Jurkat, Clone E6-1 (cell line): Measurements from ENCODE around the gene ZNF775.
"Not testable (repeated sequence)": the region's sequence is repeated elsewhere in the genome, so short reads cannot be mapped to it uniquely, and the experiment has no call there.

Experiments
- DNase-seq: peaks from one replicate; pipeline ENCODE4 v3.0.0-alpha.2; 2011; ENCODE audit warnings: low read depth, low spot score
- H3K4me3 ChIP-seq: 2 replicates; pipeline ENCODE4 v1.5.1; 2011; ENCODE audit warnings: mild to moderate bottlenecking, low read length, control low read depth, moderate library complexity

The ZNF775 gene

GRCh38 chr7:150378115-150378852, 846 bp upstream of the ZNF775 start:
- DNase-seq = peak; percentile 73
- peak overlapping the region; percentile 80 for H3K4me3 ChIP-seq

DNA sequence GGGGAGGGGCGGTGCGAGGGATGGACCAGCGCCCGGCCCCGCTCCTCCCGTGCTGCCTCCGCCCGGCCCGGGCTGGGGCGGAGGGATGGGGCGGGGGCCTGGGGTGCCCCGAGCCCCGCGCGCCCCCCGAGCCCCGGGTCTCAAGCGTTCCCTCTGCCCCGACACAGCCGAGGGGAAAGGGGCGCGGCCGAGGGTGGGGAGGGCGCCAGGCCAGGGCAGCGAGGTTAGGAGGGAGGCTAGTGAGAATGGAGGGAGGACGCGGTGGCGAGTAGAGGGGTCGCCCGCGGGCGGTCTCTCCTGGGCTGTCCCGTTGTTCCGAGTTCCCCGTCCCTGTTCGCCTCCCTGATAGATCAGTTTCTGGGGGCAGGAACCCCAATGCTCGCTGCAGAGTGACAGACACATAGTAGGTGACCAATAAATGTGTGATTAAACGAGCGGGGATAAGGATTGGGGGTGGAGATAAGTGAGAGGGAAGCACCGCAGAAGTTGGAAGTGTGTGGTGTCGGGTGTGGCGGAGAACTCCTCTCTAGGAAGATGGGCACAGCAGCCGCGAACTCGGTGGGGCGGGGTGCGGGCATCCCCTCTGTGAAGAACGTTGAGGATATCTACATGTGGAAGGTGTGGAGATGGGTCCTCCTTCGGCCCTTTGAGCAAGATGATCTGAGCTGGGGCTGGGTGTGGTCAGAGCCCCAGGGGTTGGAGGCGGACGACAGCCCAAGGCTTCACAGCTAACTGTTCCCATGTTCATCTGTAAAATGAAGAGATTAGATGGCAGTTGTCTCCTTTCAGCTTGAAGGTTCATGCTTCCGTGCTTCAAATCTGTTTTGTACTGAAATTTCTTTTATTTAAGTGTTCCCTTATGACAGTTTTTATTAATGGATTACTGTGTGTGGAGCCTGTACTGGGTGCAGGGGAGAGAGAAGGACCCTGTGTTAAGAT, 580 bp downstream of the ZNF775 start:
- no peak for DNase-seq

GRCh38 chr7:150380463-150380862, 1.3 kb downstream of the ZNF775 start:
- DNase-seq = no peak
- peak overlapping the region; percentile 88 for H3K4me3 ChIP-seq

More for the DNA sequence above, 580 bp downstream of the ZNF775 start:
- H3K4me3 ChIP-seq = peak overlapping the region; percentile 88

- no peak overlapping the region for H3K4me3 ChIP-seq
- DNase-seq = no peak
These were observed 2.0 kb downstream of the ZNF775 start for GRCh38 chr7:150381096-150381495.

DNA sequence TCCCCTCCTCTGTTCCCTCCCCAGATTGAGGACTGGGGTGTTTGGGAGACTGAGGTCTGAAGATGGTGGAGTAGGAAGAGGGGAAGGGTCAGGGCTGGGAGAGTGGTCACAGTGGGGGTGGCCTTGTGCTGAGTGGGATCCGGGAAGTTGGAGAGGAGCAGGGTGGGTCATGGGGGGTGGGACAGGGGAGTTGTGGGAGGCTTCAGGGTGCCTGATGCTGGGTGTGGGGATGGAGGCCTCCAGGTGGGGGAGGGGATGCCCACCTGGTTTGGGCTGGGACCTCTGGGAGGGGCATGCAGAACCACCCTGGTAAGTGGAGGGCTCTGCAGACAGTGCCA, 2.6 kb downstream of the ZNF775 start:
- H3K4me3 ChIP-seq = no peak overlapping the region
- no peak for DNase-seq

DNA sequence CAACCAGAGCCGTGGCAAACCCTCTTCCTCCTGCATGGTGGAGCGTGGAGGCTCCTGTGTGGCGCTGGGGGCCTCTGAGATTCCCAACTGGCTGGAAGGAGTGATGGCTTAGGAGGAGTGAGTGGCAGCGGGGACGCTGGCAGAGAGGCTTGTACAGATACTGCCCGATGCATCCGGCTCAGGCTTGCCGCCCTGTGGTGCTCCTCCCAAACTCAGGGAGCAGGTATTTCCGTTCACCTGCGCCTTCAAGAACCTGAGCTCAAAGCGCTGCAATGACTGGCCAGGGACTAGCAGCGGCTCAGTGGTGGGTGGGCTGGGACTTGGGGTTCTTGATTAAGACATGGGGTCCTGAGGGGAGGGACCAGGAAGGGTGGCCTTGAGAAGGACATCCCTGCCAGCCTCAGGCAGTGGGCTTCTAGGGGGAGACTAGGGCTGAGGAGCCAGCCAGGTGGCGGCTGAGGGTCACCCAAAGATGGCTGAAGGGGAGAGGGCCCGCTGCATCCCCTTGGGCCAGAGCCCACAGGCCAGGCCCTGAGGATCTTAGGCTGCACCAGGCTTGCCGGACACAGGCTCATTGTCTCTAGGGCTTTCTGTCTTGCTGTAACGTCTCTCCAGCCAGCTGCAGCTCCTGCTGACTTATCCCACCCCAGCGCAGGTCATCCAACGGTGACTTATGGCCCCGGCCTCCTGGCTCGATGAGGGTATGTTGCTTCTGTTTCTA, 3.2 kb downstream of the ZNF775 start:
- H3K4me3 ChIP-seq = no peak overlapping the region
- no peak for DNase-seq

DNA sequence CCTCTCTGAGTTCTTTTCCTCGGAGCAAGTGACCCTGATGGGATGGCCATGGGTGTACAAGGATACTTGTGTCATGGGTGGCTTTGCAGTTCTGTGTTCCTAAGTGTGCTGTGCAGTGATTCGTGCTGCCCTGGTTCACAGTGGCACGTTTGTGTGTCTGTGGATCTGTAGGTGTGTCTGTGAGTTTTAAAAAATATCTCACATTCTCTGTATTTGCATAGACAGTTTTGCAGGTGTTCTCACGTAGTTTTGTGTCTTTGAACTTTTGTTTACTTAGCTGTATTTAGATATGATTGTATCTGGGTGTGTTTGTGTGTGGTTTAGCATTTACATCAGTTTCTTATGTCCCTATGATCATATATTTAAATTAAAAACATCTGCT, 3.7 kb downstream of the ZNF775 start:
- no peak overlapping the region for H3K4me3 ChIP-seq
- DNase-seq = no peak

- no peak for DNase-seq
- H3K4me3 ChIP-seq = no peak overlapping the region
These were observed 4.7 kb downstream of the ZNF775 start for GRCh38 chr7:150383710-150384397.

DNA sequence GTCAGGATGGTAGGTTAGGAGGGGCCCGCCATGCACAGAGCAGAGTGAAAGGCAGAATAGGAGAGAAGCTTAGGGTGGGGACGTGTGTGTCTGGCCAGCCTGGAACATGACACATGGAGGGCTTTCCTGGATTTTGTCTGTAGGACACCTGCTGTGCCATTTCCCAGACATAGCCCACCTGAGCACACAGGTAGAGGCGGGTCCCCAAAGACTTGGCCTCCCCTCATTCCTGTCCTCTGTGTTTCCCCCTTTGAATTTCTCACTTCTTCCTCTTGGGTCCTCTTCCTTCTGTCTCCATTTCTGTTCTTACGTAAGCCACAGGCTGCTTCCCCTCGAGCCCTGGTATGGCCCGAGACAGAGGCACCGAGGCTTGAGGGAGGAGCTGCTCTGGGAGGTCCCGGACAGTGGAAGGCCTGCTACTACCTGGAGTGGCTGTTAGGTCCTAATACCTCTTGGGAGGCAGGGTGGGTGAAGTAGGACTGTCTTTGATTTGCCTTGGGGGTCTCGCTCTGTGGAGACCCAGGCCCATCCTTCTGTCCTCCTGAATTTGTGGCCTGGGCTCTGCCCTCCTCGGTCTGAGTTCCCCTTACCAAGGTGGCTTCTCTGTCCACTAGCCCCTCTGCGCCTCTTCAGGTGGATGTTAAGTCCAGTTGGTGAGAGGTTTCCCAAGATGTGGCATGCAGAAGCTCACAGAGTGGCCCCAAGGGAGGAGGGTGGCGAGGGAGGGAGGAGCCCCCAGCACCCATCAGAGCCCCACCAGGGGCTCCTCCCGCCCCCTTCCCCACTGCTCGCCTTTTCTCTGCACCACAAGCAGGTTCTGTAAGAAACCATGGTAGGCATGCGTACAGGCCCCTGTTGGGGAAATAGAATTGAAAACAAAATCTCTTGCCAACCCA, 5.5 kb downstream of the ZNF775 start:
- H3K4me3 ChIP-seq = no peak overlapping the region
- no peak for DNase-seq

- H3K4me3 ChIP-seq = no peak overlapping the region
- no peak for DNase-seq
These were observed 6.2 kb downstream of the ZNF775 start for GRCh38 chr7:150385302-150385723.

DNA sequence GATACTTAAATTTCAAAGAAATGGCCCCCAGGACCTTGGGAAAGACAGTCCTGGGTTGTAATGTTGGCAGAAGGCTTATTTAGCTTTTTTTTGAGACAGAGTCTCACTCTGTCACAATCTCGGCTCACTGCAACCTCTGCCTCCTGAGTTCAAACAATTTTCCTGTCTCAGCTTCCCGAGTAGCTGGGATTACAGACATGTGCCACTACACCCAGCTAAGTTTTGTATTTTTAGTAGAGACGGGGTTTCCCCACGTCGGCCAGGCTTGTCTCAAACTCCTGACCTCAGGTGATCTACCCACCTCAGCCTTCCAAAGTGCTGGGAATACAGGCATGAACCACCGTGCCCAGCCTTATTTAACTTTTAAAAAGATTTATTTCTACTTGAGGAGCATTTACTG, 6.8 kb downstream of the ZNF775 start:
- not testable (repeated sequence) for DNase-seq, H3K4me3 ChIP-seq

DNA sequence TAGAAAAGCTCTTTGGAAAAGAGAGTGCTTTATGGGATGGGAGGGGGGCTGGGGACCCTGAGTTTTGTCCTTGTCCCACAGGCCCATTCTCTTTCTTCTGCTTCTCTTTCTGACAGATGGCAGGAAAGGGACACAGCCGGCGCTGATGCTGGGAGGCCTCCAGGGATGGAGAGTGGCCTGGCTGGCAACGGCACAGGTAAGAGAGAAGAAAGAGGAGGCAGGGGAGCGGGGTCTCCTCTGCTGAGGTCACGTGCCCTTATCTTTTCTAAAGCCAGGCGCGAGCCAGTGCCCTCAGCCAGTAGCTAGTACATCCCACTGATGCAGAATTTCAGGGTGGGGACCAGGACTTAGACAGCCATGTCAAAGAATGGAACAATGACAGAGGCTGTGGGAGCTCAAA, 9.2 kb downstream of the ZNF775 start:
- no peak for DNase-seq

DNA sequence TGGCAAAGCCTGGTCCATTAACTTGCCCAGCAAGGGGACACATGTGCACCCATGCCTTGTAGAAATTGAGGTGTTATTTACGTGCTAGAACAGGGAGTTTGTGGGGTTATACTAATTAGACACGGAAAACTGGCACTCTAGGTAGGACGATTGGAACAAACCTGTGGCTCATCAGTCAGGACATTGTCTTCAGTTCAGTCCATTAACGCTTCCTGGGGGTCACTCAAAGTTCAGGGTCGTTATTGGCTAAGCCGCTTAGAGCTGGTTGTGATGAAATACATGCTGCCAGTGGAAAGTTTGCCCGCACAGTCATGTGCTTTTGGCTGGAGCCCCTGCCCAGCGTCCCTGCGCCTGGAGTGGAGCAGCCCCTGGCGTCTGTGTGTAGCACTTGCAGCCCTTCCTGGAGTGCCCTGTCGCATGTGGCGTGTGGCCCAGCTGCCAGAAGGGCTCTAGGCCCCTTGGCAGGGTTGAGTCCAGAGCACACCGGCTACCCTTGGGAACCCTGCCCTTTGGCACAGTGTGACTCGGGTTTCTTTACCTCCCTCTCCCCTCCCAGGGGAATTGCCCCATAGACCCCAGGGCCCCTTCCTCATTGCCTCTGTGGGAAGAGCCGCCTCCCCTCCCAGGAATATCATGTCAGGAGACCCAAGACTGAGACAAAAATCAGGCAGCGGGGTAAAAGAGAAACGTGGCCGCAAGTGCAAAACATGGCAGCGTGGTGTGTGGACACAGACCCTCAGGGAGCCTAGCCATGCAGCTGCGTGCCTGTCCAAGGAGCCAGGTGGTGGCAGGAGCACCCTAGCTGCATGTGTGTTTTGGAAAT, 9.8 kb downstream of the ZNF775 start:
- no peak for DNase-seq

More for the DNA sequence above, 9.2 kb downstream of the ZNF775 start:
- H3K4me3 ChIP-seq = no peak overlapping the region

DNA sequence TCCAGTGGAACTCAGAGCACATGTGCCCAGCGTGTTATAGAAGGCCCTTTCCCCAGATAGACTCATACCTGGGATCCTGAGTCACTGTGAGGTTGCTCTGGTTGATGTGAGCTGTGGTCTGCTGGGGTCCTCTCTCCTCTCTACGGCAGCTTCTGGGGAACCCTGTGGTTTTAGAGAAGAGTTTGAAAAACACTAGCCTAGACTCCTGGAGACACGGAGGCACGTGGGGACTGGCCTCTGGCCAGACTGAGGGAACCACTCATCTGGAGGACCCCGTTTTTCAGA, 10.3 kb downstream of the ZNF775 start:
- DNase-seq = no peak
- no peak overlapping the region for H3K4me3 ChIP-seq

More for the DNA sequence above, 9.8 kb downstream of the ZNF775 start:
- H3K4me3 ChIP-seq = no peak overlapping the region

GRCh38 chr7:150390205-150390604, 11.1 kb downstream of the ZNF775 start:
- H3K4me3 ChIP-seq = no peak overlapping the region
- no peak for DNase-seq

GRCh38 chr7:150393325-150393724, 14.2 kb downstream of the ZNF775 start:
- DNase-seq = no peak
- no peak overlapping the region for H3K4me3 ChIP-seq

- no peak for DNase-seq
- no peak overlapping the region for H3K4me3 ChIP-seq
These were observed 17.3 kb downstream of the ZNF775 start for GRCh38 chr7:150396426-150396825.

DNA sequence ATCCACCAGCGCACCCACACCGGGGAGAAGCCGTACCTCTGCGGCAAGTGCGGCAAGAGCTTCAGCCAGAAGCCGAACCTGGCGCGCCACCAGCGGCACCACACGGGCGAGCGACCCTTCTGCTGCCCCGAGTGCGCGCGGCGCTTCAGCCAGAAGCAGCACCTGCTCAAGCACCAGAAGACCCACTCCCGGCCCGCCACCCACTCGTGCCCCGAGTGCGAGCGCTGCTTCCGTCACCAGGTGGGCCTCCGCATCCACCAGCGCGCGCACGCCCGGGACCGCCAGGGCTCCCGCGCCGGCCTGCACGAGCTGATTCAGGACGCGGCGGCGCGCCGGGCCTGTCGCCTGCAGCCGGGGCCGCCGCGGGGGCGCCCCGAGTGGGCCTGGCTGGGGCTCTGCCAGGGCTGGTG, 17.7 kb downstream of the ZNF775 start:
- no peak for DNase-seq
- H3K4me3 ChIP-seq = no peak overlapping the region
